T1000 (cell line): Measurements from ENCODE around the gene IGSF21.

Source experiments
- DNase-seq: peaks from one replicate; lab custom pipeline; 2025; ENCODE audit warnings: mixed read lengths; lab: John Stamatoyannopoulos, UW

IGSF21 gene

DNA sequence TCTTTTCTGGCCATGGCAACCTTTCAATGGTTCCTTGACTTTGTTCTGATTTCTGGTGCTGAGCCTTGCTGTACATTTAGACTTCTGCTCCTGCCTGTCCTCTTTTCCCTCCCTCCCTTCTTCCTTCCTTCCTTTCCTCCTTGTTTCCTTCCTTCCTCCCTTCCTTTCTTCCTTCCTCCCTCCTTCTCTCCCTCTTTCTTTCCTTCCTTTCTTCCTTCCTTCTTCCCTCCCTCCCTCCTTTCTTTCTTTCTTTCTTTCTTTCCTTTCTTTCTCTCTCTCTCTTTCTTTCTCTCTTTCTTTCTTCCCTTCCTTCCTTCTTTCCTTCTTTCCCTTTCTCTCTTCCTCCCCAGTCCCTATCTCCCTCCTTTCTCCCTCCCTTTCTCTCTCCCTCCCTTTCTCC lies 10.4 kb upstream of the IGSF21 start:
- DNase-seq, result no peak

DNA sequence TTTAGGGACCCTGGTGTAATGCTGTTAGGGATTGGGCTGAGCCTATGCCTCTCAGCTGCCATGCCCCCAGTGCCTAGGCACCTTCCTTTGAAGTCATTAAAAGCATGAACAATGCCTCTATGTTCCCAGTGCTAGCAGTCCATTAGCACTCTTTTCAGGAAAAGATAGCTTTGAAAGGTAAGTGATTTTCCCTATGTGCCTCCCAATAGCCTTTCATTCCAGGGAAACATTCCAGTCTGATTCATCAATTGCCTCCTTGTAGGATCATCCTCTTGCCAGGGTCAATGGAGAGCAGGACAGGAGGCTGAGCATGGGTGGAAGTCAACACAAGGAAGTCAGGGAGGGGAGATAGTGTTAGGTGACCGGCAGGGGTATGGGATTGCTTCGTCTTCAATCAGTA lies 8.6 kb upstream of the IGSF21 start:
- DNase-seq, result no peak

GRCh38 chr1:18100060-18100459 lies 7.5 kb upstream of the IGSF21 start:
- DNase-seq, result no peak

- no peak for DNase-seq
These were observed 7.0 kb upstream of the IGSF21 start for GRCh38 chr1:18100491-18101063.

DNA sequence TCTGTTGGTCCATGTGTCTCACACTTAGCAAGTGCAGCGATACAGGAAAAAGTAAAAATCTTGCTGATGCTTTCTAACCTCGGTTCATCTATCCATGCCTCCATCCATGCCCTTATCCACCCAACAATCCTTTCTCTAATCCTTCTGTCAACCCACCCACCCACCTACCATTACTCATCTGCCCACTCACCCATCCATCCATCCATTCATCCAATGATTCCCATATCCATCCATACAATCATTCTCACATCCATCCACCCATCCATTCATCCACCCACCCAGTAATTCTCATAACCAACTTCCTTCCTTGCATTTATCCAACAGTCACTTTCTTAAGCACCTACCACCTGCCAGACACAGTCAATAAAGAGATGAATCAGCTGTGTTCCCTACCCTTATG lies 6.1 kb upstream of the IGSF21 start:
- no peak for DNase-seq

GRCh38 chr1:18103788-18104421 lies 3.7 kb upstream of the IGSF21 start:
- no peak for DNase-seq

DNA sequence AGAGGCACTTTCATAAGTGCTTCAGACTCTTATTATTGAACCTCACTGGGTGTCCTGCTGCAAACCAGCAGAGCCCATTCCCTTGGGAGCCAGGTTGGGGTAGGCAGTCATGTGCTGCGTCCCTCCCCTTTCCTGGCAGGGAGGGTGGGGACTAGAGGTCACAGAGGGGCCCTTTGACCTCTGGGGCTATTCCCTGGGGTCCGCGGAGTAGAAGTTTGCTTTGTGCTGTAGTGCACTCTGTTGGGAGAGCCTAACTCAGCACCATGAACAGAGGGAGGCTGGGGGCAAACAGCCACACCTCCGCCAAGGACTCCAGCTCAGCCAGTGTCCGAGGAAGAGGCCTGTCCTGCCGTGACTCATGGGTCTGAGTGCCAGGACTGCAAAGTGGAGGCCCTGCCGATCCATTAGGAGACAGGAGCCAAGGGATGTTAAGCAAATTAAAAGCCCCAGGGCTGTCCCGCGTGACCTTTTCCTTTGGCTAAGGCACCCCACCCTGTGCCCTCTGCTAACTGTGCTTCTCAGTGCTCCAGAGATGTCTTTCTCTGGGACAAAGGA lies 3.0 kb upstream of the IGSF21 start:
- no peak for DNase-seq

DNA sequence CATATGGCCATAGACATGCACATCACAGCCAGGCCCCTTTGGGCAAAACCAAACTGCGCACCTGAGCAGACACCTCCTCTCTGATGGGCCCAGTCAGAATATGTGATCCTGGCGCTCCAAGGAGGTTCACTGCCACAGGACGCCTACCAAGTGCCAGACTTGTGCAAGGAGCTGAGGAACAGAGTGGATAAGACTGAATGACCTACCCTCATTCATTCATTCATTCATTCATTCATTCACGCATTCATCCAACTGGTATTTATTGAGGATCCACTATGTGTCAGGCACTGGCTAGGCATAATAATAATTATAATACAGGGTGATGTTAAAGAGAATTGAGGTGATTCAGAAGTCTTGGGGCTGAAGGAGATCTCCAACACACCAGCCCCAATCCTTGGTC lies 2.4 kb upstream of the IGSF21 start:
- no peak for DNase-seq

DNA sequence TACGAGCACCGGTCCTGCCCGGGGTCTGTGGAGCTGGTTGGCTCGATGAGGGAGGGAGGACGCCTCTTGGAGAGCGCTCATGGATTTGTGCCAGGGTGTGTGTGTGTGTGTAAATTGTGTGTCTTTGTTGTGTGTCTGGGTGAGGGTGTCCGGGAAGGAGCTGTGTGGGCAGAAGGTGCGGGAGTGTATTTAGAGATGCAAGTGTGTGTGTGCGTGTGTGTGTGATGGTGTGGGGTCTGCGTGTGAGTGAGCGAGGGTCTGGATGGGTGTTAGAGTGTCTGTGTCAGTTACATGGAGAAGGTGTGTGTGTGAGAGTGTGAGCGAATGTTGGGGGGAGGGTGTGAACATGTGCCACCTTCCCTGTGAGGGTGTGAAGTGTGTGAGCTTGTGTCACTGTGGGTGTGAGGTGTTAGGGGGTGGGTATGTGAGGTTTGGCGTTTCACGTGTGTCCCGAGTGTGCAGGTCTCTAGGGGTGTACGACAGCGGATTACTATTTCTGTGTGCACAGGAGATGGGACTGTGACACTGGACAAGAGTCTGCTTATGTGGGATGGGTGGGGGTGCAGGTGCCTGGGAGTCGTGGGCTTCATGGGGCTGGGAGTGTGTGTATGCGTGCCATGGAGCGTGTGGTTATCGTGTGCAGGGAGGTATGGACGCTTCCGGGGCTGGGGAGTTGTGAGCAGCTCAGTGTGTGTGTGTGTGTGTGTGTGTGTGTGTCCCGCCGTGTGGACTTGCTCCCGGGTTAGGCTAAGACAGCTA lies 880 bp downstream of the IGSF21 start:
- DNase-seq, result no peak

DNA sequence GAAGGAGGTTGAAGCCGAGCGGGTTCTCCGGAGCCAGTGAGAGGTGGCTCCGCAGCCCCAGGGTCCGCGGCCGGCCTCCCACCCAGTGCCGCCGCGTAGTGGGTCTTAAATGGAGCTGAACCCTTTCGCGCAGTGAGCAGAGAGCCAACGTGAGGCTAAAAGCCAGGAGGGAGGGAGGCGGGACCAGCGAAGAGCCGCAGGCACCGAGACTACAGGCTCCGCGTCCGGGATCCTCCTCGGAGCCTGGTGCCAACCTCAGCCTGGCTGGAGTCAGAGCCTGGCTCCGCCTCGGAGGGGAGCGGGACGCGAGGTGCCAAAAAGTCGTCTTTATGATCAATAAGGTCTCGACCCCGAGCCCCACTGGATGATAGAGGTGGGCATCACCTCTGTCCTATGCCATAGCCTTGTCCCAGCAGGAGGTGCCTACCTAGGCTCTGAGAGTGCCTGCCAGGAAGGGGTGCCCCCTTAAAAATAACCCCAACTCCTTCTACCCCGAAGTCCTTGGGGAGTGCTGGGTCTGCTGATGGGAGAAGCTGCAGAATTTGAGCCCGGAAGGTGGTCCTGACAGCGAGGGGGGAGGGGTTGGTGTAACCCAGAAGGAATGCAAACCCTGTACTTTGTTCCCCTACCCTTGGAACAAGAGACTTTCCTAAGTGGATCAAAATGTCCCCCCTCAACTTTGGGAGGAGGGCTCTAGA lies 1.6 kb downstream of the IGSF21 start:
- no peak for DNase-seq

GRCh38 chr1:18109756-18110597 lies 2.4 kb downstream of the IGSF21 start:
- DNase-seq, result no peak

- no peak for DNase-seq
These were observed 3.0 kb downstream of the IGSF21 start for GRCh38 chr1:18110598-18110939.

DNA sequence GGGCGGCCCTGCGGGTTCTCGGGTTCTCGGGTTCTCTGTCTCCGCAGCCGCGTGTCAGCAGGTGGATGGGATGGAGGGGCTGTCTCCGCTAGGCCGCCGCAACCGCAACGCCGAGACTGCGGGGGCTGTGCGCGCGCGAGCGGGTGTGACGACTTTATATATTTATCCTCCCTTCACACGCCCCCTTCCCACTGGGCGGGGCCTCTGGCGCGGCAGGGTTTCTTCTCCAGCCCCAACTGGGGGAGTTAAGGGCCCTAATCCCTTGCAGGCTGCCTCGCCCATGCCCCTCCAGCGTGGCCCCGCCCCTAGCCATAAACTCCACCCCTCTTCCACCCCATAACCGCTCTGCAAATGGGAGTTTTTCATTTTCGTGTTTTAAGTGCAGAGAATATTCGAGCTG lies 3.4 kb downstream of the IGSF21 start:
- DNase-seq, result no peak

DNA sequence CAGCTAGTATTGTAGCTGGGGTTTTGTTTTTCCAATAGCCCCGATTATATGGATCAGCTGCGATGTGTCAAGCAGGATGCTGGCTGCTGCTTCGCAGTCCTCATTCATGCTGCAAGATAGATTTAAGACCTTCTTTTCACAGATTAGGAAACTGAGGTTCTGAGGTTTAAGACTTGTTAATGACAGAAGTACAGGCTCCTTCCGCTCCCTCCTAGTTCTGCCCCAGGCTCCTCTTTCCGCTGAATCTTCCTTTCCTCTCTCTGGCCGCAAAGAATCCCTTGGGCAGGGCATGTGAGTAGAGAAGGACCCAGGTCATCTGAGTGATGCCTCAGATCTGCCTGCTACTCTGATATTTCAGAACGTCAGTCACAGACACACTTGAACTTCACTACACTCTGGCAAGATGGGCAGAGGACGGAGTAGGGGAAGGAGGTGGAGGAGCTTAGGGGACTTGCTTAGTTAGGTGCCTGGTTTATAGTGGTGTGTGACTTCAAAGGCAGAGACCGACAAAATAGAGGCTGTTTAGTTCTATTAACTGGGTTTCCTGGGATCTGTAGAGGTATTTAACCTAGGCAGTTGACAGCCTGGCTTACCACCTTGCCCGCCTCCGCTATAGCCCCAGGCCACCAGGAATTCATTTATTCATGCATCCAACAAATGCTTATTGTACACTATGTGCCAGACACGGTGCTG lies 4.2 kb downstream of the IGSF21 start:
- DNase-seq, result no peak

- no peak for DNase-seq
These were observed 5.0 kb downstream of the IGSF21 start for GRCh38 chr1:18112611-18113010.

GRCh38 chr1:18114726-18115410 lies 7.3 kb downstream of the IGSF21 start:
- DNase-seq, result no peak

- DNase-seq, result no peak
These were observed 9.2 kb downstream of the IGSF21 start for GRCh38 chr1:18116777-18117176.

- no peak for DNase-seq
These were observed 10.5 kb downstream of the IGSF21 start for GRCh38 chr1:18118078-18118477.

- DNase-seq, result no peak
These were observed 10.9 kb downstream of the IGSF21 start for GRCh38 chr1:18118491-18118890.

DNA sequence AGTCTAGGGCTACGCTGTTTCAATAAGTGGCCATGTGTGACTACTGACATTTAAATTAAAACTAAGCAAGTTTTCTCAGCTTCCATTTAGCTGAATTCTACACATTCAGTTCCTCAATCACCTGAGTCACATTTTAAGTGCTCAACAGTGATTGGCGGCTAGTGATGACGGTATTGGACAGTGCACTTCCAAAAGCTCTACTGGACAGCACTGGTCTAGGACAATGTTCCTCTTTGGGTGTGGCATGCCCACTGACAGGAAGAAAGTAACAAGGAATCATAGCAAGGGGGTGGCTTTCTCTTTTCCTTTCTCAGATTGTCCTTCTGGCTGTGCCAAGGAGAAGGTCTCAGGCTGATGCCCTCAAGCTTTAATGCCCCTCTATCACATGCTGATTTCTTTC lies 11.7 kb downstream of the IGSF21 start:
- no peak for DNase-seq
